ENCODE results near the gene DISC1.

DISC1 gene

GRCh38 chr1:231827337-231828105 is 200.9 kb downstream of the DISC1 start:
- no peak for FAIRE-seq

- no peak for FAIRE-seq
Measured at GRCh38 chr1:231828182-231828920, 201.8 kb downstream of the DISC1 start.

GRCh38 chr1:231829332-231829731 is 202.7 kb downstream of the DISC1 start:
- FAIRE-seq: no peak

GRCh38 chr1:231836227-231836893 is 209.8 kb downstream of the DISC1 start:
- no peak for FAIRE-seq

GRCh38 chr1:231838521-231838920 is 211.9 kb downstream of the DISC1 start:
- FAIRE-seq: no peak

- FAIRE-seq: no peak
Measured at GRCh38 chr1:231839999-231840398, 213.4 kb downstream of the DISC1 start.

- FAIRE-seq: no peak
Measured at GRCh38 chr1:231841616-231842344, 215.2 kb downstream of the DISC1 start.

GRCh38 chr1:231842441-231842840 is 215.9 kb downstream of the DISC1 start:
- FAIRE-seq: no peak

GRCh38 chr1:231844986-231845502 is 218.5 kb downstream of the DISC1 start:
- FAIRE-seq: no peak

- FAIRE-seq: no peak
Measured at GRCh38 chr1:231847612-231848397, 221.2 kb downstream of the DISC1 start.

- FAIRE-seq: no peak
Measured at GRCh38 chr1:231849981-231850380, 223.4 kb downstream of the DISC1 start.

- no peak for FAIRE-seq
Measured at GRCh38 chr1:231850786-231851185, 224.2 kb downstream of the DISC1 start.

- FAIRE-seq: no peak
Measured at GRCh38 chr1:231853588-231854207, 227.1 kb downstream of the DISC1 start.

- FAIRE-seq: no peak
Measured at GRCh38 chr1:231855361-231855760, 228.8 kb downstream of the DISC1 start.

- FAIRE-seq: no peak
Measured at GRCh38 chr1:231855926-231856325, 229.3 kb downstream of the DISC1 start.

- no peak for FAIRE-seq
Measured at GRCh38 chr1:231856426-231856825, 229.8 kb downstream of the DISC1 start.

GRCh38 chr1:231856894-231857293 is 230.3 kb downstream of the DISC1 start:
- FAIRE-seq: no peak

GRCh38 chr1:231857609-231858135 is 231.1 kb downstream of the DISC1 start:
- no peak for FAIRE-seq

GRCh38 chr1:231860221-231861088 is 233.9 kb downstream of the DISC1 start:
- no peak for FAIRE-seq

All from colon (tissue), 2 donors.